HPDE6-E6E7 (cell line): ENCODE data around the gene INPP5A.
"Not testable (repeated sequence)": the region's sequence is repeated elsewhere in the genome, so short reads cannot be mapped to it uniquely, and the experiment has no call there.

ENCODE experiments used
- DNase-seq: peaks from one replicate; pipeline ENCODE4 v3.0.0; 2011; ENCODE audit warnings: missing footprints; ENCODE audit errors: extremely low spot score

The INPP5A gene

GRCh38 chr10:132677096-132677472, 139.5 kb downstream of the INPP5A start:
- no peak for DNase-seq

GRCh38 chr10:132677473-132678227, 140.1 kb downstream of the INPP5A start:
- no peak for DNase-seq

GRCh38 chr10:132678436-132679216, 141.0 kb downstream of the INPP5A start:
- no peak for DNase-seq

GRCh38 chr10:132679217-132679595, 141.6 kb downstream of the INPP5A start:
- no peak for DNase-seq

- no peak for DNase-seq
Observed at GRCh38 chr10:132679640-132680039, 142.1 kb downstream of the INPP5A start.

GRCh38 chr10:132680741-132681140, 143.2 kb downstream of the INPP5A start:
- DNase-seq = not testable (repeated sequence)

GRCh38 chr10:132681858-132682755, 144.5 kb downstream of the INPP5A start:
- no peak for DNase-seq

- DNase-seq = peak; percentile 41
Observed at GRCh38 chr10:132684164-132684891, 146.7 kb downstream of the INPP5A start.

GRCh38 chr10:132685101-132685891, 147.7 kb downstream of the INPP5A start:
- DNase-seq = peak; percentile 49

GRCh38 chr10:132685921-132686680, 148.5 kb downstream of the INPP5A start:
- DNase-seq = no peak

GRCh38 chr10:132687181-132687892, 149.8 kb downstream of the INPP5A start:
- DNase-seq = no peak

GRCh38 chr10:132687893-132688579, 150.4 kb downstream of the INPP5A start:
- no peak for DNase-seq

- no peak for DNase-seq
Observed at GRCh38 chr10:132688580-132689420, 151.2 kb downstream of the INPP5A start.

GRCh38 chr10:132689721-132690360, 152.3 kb downstream of the INPP5A start:
- no peak for DNase-seq

GRCh38 chr10:132690401-132690800, 152.8 kb downstream of the INPP5A start:
- DNase-seq = no peak

- no peak for DNase-seq
Observed at GRCh38 chr10:132690821-132691610, 153.4 kb downstream of the INPP5A start.
